Nephron (organoid): ENCODE measurements around the gene LY86.

ENCODE experiments used
- H3K27ac Mint-ChIP-seq, 3 experiments: 2 replicates each; pipeline ENCODE4 v1.8.0; 2020; ENCODE audit warnings: mixed read lengths in 3 of 3, mild to moderate bottlenecking in 2 of 3, moderate library complexity in 1 of 3
- H3K27me3 Mint-ChIP-seq: 2 replicates; pipeline ENCODE4 v1.8.0; 2021; ENCODE audit warnings: low read depth, mild to moderate bottlenecking, moderate library complexity, mixed read lengths
- H3K36me3 Mint-ChIP-seq: 2 replicates; pipeline ENCODE4 v1.8.0; 2020; ENCODE audit warnings: low read depth, mixed read lengths
- H3K4me1 Mint-ChIP-seq: 2 replicates; pipeline ENCODE4 v1.8.0; 2020; ENCODE audit warnings: mixed read lengths
- H3K4me3 Mint-ChIP-seq, 3 experiments: 2 replicates each; pipeline ENCODE4 v1.8.0; 2020; ENCODE audit warnings: mild to moderate bottlenecking in 3 of 3, mixed read lengths in 3 of 3, moderate library complexity in 2 of 3
- H3K9me3 Mint-ChIP-seq: 2 replicates; pipeline ENCODE4 v1.8.0; 2020; ENCODE audit warnings: mixed read lengths
- CTCF ChIP-seq, 3 experiments: fragments of 200-600 bp; sonication (generic); IDR thresholded peaks; one replicate each; pipeline ENCODE4 v1.5.0; 2021; ENCODE audit warnings: antibody characterized with exemption in 3 of 3; ENCODE audit not compliant: unreplicated experiment in 3 of 3

Gene LY86

DNA sequence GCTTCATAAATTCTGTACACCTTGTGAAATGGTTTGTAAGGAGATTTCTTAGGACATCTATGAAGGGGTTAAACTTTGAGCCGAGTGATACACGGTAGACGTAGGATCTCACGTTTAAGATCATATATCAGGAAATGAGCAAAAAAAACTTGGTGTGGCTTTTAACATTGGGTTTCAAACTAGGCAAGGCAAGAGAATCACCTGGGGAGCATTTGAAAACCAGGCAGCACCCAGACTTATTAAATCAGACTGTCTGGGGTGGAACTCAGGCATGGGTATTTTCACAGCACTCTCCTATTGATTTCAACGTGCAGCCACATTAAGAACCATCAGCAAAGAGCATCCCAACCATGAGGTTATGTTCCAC is 26.4 kb downstream of the LY86 start:
- H3K4me1 Mint-ChIP-seq, result peaks cover 52% of the 10 kb centered on the region
- no peak for TF ChIP-seq CTCF (IDR thresholded peaks at IDR 0.05; ENCODE audit: unreplicated experiment in 3 of 3)
- no peaks in the 10 kb centered on the region for H3K36me3 Mint-ChIP-seq
- H3K27me3 Mint-ChIP-seq, result peaks cover 4% of the 10 kb centered on the region
- H3K9me3 Mint-ChIP-seq, result no peaks in the 10 kb centered on the region
- H3K27ac Mint-ChIP-seq, result peak overlapping the region in 2 of 3 experiments; percentile 0 to 39
- H3K4me3 Mint-ChIP-seq, result no peak overlapping the region

GRCh38 chr6:6616656-6617055 is 28.1 kb downstream of the LY86 start:
- H3K27me3 Mint-ChIP-seq, result peaks cover 4% of the 10 kb centered on the region
- no peaks in the 10 kb centered on the region for H3K36me3 Mint-ChIP-seq
- peak overlapping the region in 1 of 3 experiments; percentile 16 for H3K4me3 Mint-ChIP-seq
- H3K4me1 Mint-ChIP-seq, result peaks cover 63% of the 10 kb centered on the region
- no peak for TF ChIP-seq CTCF (IDR thresholded peaks at IDR 0.05; ENCODE audit: unreplicated experiment in 3 of 3)
- H3K9me3 Mint-ChIP-seq, result no peaks in the 10 kb centered on the region
- peak overlapping the region; percentile 47 to 78 (median 76) for H3K27ac Mint-ChIP-seq

- Mint-ChIP-seq H3K4me1 (peaks cover 68% of the 10 kb centered on the region), H3K9me3 (no peaks in the 10 kb centered on the region), H3K4me3 (no peak overlapping the region), H3K27me3 (peaks cover 10% of the 10 kb centered on the region), H3K27ac (no peak overlapping the region), H3K36me3 (no peaks in the 10 kb centered on the region)
- no peak for TF ChIP-seq CTCF (IDR thresholded peaks at IDR 0.05; ENCODE audit: unreplicated experiment in 3 of 3)
Observed at GRCh38 chr6:6619021-6619794, 30.7 kb downstream of the LY86 start.

DNA sequence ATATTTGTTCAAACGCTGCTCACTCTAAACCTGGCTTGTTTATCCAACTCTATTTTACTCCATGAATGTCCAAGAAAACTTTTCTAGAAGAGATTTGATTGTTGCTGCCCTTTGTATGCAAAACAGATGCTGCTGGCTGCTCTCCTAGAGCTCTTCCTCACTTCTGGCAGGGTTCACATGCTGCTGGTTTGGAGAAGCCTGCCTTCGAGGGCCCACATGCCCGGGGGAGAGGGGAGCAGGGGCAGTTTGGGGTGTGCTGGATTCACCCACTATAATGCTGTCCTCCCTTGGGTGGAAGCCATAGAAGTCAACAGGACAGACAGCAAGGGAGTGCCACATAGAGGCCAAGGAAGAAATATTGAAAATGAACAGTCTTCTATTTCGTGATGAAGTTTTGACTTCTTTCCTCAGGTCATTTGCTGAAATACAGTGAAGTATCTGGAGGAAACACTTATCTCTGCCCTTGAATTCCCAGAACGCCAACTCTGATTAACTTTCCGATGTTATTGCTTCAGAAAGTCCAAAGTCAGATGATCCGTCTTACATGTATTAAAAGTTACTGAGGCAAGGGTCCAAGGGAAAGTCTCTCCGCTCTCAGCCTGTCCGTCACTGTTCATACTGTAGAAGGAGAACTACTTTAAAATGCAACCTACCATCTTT is 32.4 kb downstream of the LY86 start:
- peaks cover 6% of the 10 kb centered on the region for H3K27me3 Mint-ChIP-seq
- H3K4me3 Mint-ChIP-seq, result no peak overlapping the region
- no peaks in the 10 kb centered on the region for H3K9me3 Mint-ChIP-seq
- H3K36me3 Mint-ChIP-seq, result no peaks in the 10 kb centered on the region
- H3K4me1 Mint-ChIP-seq, result peaks cover 64% of the 10 kb centered on the region
- TF ChIP-seq CTCF (IDR thresholded peaks at IDR 0.05; ENCODE audit: unreplicated experiment in 3 of 3), result no peak
- H3K27ac Mint-ChIP-seq, result peak overlapping the region in 1 of 3 experiments; percentile 54

DNA sequence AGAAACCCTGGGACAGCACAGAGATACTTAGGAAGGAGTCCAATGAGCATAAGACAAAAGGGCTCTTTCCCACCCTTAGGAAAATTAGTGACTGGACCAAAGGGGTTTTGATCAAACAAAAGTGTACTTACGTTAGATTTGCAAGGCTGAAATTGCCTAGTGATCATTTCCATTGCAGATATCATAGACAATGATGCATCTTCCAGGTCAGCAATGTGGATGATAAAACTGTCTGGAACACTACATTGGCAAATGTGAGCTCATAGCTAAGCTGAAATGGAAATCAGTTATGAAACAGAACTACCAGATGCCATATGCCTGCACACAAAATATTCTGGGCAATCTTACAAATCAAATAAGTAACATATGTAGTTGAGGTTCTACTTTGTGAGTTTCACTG is 34.0 kb downstream of the LY86 start:
- H3K4me3 Mint-ChIP-seq, result no peak overlapping the region
- no peak overlapping the region for H3K27ac Mint-ChIP-seq
- TF ChIP-seq CTCF (IDR thresholded peaks at IDR 0.05; ENCODE audit: unreplicated experiment in 3 of 3), result no peak
- H3K36me3 Mint-ChIP-seq, result no peaks in the 10 kb centered on the region
- H3K4me1 Mint-ChIP-seq, result peaks cover 53% of the 10 kb centered on the region
- H3K27me3 Mint-ChIP-seq, result peaks cover 6% of the 10 kb centered on the region
- no peaks in the 10 kb centered on the region for H3K9me3 Mint-ChIP-seq
